ES-I3 (cell line): Measurements from ENCODE around the gene NPSR1.

Experiments used
- H3K36me3 ChIP-seq: 2 replicates; pipeline ENCODE4 v1.6.1; 2013; ENCODE audit warnings: mild to moderate bottlenecking, low read length, control low read depth, moderate library complexity; ENCODE audit not compliant: insufficient read depth
- H3K4me1 ChIP-seq: 2 replicates; pipeline ENCODE4 v1.6.1; 2013; ENCODE audit warnings: mild to moderate bottlenecking, control low read depth, low read length; ENCODE audit not compliant: insufficient read depth
- H3K9ac ChIP-seq: 2 replicates; pipeline ENCODE4 v1.6.1; 2013; ENCODE audit warnings: low read depth, mild to moderate bottlenecking, low read length, moderate library complexity
- H3K9me3 ChIP-seq: 2 replicates; pipeline ENCODE4 v1.6.1; 2013; ENCODE audit warnings: mild to moderate bottlenecking, low read length, moderate library complexity; ENCODE audit not compliant: control insufficient read depth, insufficient read depth

NPSR1 gene

GRCh38 chr7:34821932-34822558 lies 164.0 kb downstream of the NPSR1 start:
- Histone ChIP-seq H3K36me3 (no peaks in the 10 kb centered on the region), H3K9me3 (no peaks in the 10 kb centered on the region), H3K9ac (no peak overlapping the region), H3K4me1 (no peaks in the 10 kb centered on the region)

DNA sequence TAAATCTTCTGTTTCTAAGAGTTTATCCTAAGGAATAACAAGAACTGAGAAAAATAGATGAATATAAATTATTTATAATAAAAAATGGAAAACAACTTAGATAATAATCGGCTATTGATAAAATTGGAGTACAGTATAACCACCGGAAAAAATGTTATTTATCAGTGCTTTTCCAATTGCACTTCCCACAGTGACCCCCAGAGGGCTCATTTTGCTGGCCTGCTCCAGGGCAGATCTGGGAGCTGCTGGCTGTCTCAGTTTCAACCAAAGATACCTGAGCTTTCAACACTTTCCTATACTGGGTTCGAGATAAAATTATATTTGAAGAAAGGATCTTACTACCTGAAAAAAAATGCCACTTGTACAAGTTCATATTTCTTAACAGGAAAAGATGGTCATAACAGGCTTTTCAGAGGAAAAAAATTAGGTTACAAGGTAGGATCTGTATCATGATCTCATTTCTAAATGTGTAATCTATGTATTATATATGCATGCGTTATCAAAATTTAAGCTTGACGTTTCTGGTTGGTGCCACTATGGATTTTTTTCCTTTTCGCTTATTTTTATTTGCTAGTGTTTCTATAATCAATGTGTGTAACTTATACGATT lies 165.7 kb downstream of the NPSR1 start:
- Histone ChIP-seq H3K9ac (no peak overlapping the region), H3K4me1 (no peaks in the 10 kb centered on the region), H3K36me3 (no peaks in the 10 kb centered on the region), H3K9me3 (no peaks in the 10 kb centered on the region)

GRCh38 chr7:34825221-34825620 lies 167.2 kb downstream of the NPSR1 start:
- no peaks in the 10 kb centered on the region for H3K9me3 ChIP-seq
- H3K9ac ChIP-seq, result no peak overlapping the region
- no peaks in the 10 kb centered on the region for H3K4me1 ChIP-seq
- H3K36me3 ChIP-seq, result no peaks in the 10 kb centered on the region

DNA sequence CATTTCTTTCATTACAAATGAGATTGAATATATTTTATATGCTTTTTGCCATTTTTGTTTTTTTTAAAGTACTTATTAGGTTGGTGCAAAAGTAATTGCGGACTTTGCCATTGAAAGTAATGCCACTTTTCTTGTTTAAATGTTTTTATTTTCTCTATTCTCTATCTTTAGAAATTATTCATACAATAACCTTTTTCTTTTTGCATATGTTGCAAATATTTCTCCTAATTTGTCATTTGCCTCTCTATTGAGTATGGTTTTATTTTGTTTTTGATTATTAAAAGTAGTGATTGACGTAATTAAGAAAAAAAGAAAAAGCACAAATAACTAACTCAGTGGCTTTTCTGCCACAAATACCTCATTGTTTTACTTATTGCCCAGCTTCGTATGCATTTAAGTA lies 172.4 kb downstream of the NPSR1 start:
- Histone ChIP-seq H3K36me3 (no peaks in the 10 kb centered on the region), H3K9me3 (no peaks in the 10 kb centered on the region), H3K9ac (no peak overlapping the region), H3K4me1 (no peaks in the 10 kb centered on the region)

DNA sequence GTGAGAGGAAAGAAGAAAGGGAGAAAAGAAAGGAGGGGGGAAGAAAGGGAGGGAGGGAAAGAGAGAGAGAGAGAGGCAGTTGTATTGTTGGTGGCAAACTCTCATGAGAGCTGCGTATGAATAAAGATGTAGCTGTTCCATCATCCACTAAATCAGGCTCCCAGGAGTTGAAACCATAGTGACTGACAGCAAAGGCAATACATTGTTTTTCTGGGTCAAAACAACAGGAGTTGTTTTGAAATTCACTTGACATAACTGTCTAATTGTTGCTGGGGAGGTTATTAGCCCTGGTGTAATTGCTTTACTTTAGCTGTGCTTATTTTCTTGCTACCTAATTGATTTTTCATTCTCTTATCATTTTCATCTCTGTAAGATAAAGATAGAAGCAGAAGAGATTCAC lies 173.4 kb downstream of the NPSR1 start:
- Histone ChIP-seq H3K9ac (no peak overlapping the region), H3K4me1 (no peaks in the 10 kb centered on the region), H3K9me3 (no peaks in the 10 kb centered on the region), H3K36me3 (no peaks in the 10 kb centered on the region)

DNA sequence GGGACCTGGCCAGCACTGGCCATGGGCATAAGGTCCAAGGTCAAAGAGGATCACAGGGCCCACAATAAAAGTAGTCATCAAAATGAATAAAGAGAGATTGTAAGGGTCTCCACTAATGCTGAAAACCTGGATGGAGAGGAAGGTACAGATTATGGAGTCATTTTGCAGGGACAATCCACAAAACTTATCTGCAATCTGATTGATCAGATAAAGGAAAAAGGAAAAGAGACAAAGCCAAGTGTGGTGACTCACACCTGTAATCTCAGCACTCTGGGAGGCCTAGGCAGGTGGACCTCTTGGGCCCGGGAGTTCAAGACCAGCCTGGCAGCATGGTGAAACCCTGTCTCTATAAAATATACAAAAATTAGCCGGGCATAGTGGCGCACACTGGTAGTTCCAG lies 174.0 kb downstream of the NPSR1 start:
- H3K9ac ChIP-seq, result no peak overlapping the region
- H3K9me3 ChIP-seq, result no peaks in the 10 kb centered on the region
- no peaks in the 10 kb centered on the region for H3K36me3 ChIP-seq

GRCh38 chr7:34835901-34836600 lies 178.0 kb downstream of the NPSR1 start:
- Histone ChIP-seq H3K4me1 (peaks cover 10% of the 10 kb centered on the region), H3K9me3 (no peaks in the 10 kb centered on the region), H3K9ac (no peak overlapping the region), H3K36me3 (no peaks in the 10 kb centered on the region)

More for the DNA sequence above, 174.0 kb downstream of the NPSR1 start:
- H3K4me1 ChIP-seq, result no peaks in the 10 kb centered on the region

GRCh38 chr7:34837316-34837715 lies 179.3 kb downstream of the NPSR1 start:
- no peaks in the 10 kb centered on the region for H3K9me3 ChIP-seq
- H3K4me1 ChIP-seq, result peaks cover 10% of the 10 kb centered on the region
- no peaks in the 10 kb centered on the region for H3K36me3 ChIP-seq
- H3K9ac ChIP-seq, result no peak overlapping the region

DNA sequence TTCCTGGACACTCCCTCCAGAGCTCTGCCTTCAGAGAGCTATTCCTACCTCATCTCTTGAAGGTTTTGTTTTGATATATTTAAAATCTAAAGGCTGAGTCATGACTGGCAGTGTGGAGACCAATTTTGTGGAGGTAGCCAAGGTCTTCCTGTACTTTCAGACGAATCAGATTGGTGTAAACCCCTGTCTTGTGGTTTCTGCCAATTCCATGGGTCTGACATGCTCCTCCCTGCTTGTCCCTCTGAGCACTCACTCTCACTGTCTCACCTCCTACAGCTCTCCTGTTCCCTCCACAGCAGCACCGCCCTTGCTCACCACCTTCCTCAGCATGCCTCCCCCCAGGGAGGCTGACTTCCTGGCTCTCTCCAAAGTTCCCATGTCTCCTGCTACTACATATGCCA lies 179.8 kb downstream of the NPSR1 start:
- H3K9me3 ChIP-seq, result 0 out of 2 replicates have a peak, but pooled peaks cover under 1% of the 10 kb centered on the region
- H3K4me1 ChIP-seq, result peaks cover 10% of the 10 kb centered on the region
- H3K9ac ChIP-seq, result no peak overlapping the region
- H3K36me3 ChIP-seq, result no peaks in the 10 kb centered on the region

DNA sequence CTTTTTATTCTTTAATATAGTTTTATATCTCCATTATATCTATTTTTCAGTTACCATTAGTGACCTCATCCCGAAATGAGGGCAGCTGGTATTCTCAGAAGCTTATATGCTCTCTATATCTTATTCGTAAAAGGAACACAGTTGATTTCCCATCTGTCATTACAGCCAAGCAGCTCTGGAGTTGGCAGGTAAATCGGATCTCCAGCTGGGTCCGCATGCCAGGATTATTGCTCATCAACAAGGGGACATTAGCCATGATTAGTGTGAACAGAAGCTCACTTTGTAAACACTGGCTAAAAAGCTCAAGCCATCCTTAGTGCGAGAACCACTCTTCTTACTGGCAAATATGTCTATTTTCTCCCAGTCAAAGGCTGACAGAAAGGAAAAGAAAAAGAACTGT lies 180.3 kb downstream of the NPSR1 start:
- 0 out of 2 replicates have a peak, but pooled peaks cover 4% of the 10 kb centered on the region for H3K9me3 ChIP-seq
- H3K36me3 ChIP-seq, result no peaks in the 10 kb centered on the region
- H3K4me1 ChIP-seq, result peaks cover 10% of the 10 kb centered on the region
- no peak overlapping the region for H3K9ac ChIP-seq

DNA sequence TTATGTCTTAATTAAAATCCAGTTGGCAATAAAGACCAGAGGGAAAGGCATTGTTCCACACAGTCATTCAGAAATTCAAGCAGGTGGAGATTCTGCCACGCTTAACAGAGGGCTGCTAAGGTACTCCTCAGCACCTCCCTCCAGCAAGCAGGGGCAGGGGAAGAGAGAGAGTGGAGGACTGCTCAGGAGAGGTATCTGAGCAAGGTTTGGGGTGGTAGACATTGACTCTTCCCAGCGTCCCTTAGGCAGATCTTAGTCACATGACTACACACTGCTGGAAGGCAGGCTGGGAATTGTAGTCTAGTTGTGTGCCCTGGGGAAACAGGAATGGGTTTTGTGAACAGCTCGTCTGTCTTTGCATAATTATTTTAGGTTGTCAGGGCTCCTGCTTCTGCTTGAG lies 181.6 kb downstream of the NPSR1 start:
- Histone ChIP-seq H3K36me3 (no peaks in the 10 kb centered on the region), H3K9ac (no peak overlapping the region), H3K9me3 (0 out of 2 replicates have a peak, but pooled peaks cover 4% of the 10 kb centered on the region), H3K4me1 (peaks cover 10% of the 10 kb centered on the region)

DNA sequence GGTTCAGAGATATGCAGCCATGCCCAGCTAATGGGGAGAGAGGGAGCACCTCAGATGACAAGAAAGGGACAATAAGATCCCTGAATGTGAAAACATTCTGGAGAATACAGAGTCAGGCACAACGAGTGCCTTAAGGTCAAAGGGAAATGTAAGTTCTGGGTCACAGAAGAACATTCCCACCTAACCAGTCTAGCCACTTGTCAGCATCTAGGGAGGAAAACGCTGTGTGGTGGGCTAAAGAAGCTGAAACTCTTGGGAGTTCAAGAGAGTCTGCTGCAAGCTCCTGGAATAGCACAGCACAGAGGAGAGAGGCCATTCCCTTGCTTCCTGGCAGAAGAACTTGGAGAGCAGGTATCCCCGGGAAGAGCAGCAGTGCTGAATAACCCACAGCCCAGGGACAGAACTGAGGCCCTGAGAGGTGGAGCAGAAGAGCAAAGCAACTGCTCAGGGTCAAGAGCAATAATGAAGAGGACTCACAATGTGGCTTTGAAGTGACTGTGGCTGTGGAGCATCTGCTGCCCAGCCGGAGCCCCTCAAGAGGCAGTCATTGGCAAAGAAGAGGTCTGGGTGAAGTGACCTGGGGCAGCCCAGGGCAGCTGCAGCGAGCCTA lies 182.3 kb downstream of the NPSR1 start:
- 0 out of 2 replicates have a peak, but pooled peaks cover 4% of the 10 kb centered on the region for H3K9me3 ChIP-seq
- no peaks in the 10 kb centered on the region for H3K36me3 ChIP-seq
- H3K9ac ChIP-seq, result no peak overlapping the region
- peaks cover 11% of the 10 kb centered on the region for H3K4me1 ChIP-seq

DNA sequence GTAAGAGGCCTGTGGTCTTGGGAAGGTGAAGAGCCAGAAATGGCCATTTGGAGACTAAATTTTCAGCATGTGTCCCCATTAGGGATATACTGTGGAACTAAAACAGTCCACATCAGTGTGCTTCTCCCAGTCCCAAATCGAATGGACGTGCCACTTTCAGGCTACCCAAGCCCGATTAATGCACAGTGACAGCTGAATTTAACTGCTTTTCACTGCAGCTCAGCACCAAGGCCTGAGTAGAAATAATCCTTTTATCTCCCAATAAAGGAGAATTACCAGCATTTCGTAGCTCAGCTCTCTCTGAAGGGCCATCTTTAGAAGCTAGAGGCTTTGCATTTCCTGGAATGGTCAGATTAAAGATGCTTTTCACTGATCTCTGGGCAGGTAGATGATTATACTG lies 183.3 kb downstream of the NPSR1 start:
- Histone ChIP-seq H3K36me3 (no peaks in the 10 kb centered on the region), H3K9ac (no peak overlapping the region), H3K9me3 (0 out of 2 replicates have a peak, but pooled peaks cover 4% of the 10 kb centered on the region), H3K4me1 (peaks cover 18% of the 10 kb centered on the region)

GRCh38 chr7:34842782-34843181 lies 184.8 kb downstream of the NPSR1 start:
- Histone ChIP-seq H3K4me1 (peaks cover 12% of the 10 kb centered on the region), H3K36me3 (no peaks in the 10 kb centered on the region), H3K9ac (no peak overlapping the region), H3K9me3 (0 out of 2 replicates have a peak, but pooled peaks cover 4% of the 10 kb centered on the region)
